CD4-positive, alpha-beta T cell treated with Interleukin-17A for 1 hour (primary cell): ENCODE data around the gene SPI1.

ENCODE experiments used
- DNase-seq: peaks from one replicate; pipeline ENCODE4 v3.0.0-alpha.2; 2020

Gene SPI1

DNA sequence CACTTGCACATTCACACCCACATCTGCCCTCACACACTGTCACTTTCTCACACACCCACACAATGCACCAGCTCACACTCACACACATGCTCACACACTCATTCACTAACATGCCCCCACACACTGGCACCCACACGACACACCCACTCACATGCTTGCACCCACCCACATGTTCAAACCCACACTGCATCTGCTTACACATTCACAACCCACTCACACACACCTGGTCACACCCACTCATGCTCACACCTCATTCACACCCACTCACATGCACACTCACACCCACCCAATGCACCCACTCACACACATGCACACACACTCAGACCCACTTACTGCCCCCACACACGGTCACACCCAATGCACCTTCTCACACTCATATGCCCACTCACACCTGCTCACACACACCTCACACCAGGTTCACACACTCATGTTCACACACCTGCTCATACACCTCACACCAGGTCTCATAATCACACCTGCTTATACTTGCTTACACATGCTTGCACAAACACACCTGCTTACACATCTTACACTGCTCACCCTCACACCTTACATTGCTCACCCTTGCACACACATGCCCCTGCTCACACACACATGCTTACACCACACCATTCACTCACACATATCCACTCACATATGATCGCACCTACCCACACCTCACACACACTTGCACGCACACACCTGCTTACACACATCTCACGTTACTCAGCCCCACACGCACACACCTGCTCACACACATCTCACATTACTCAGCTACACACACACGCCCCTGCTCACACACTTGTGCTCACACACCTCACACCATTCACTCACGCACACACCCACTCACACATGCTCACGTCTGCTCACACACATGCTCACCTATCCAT, 22.0 kb downstream of the SPI1 start:
- DNase-seq = no peak

DNA sequence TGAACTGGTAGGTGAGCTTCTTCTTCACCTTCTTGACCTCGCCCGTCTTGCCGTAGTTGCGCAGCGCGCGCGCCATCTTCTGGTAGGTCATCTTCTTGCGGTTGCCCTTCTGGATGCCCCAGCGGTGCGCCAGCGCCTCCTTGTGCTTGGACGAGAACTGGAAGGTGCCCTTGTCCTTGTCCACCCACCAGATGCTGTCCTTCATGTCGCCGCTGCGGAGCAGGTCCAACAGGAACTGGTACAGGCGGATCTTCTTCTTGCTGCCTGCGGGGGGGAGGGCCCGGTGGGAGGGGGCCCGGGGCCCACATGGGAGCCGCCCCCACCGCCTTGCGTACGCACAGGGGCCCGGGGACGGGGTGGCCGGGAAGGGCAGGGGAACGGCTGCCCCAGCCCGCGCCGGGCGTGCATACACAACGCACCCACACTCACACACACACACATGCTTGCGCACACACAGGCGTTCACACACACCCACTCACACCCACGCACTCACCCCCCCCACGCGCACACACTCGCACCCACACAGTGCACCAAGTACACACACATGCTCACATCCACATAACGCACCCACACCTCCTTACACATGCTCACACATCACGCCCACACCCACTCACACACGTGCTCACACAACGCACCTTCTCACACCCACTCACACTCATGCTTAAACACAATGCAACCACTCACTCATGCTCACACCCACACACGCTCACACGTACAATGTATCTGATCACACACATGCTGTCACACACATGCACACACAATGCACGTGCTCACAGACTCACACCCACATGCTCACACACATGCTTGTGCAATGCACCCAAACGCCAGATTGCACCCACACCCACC, 22.8 kb downstream of the SPI1 start:
- no peak for DNase-seq

DNA sequence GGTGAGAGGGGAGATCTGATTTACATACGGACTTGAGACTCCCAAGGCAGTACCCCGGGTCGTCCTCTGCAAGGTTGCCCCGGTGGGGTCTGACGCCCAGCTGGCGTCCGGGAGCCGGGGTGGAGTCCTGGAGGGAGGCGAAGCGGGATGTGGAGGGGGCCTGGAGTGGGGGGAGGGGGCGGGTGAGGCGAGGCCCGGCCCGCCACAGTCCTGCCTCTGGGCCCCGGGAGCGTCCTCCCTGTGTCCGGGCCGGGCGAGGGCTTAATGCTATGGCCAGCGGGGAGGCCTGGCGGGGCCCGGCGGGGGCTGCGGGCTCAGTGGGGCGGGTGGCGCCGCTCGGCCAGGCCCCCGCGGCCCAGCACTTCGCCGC, 23.4 kb downstream of the SPI1 start:
- no peak for DNase-seq

DNA sequence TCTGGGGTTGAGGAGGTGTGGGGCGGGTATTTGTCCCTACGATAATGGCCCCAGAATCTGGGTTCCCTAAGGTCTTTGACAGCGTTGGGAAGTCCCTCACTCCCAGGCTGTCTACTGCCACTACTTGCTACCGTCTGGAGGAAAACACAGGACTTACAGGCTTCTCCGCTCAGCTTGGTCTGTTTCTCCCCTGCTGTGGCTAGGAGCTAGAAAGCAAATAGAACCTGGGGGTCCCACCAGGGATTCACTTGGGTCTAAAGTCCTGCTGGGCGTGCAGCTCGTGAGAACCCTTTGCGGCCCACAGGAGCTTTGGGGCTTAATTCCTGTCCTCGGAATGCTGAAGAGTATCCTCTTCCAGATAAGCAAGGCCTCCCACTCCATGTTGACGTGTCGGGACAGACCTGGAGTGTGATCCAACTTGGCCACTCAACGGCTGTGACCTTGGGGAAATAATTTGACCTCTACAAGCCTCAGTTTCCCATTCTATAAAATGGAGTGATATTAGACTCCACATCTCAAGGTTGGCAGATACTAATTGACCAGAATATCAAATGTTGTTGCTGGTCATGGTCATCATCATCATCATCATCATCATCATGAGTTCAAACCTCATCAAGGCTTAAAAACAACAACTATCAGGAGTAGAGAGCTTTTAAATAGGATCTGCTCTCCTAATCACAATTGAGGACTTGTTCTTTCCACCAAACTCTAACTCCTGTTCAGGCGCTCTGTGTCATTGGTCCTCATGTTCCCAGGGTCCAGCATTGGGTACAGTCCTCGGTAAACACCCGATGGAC, 24.2 kb downstream of the SPI1 start:
- DNase-seq = no peak

DNA sequence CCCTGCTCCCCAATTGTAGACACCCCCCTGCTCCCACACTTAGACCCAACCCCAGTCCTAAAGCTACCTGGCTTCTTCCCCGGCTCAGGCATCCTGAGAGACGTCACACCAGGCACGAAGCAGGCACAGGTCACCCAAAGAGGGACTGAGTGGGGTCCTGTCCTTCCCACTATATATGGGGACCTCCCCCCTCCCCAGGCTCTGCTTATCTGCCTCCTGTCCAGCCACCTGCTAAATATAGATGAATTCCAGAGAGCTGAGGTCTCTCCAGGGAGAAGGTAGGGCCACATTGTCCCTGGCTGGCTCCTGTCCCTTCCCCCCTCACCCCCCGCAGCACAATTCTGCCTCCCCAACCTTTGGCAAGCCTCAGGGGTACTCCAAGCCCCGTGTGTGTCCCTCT, 25.8 kb downstream of the SPI1 start, which contains the start of gene MYBPC3:
Gene MYBPC3 (minus strand): TSS at position 147 of the 400 bp plus-strand sequence. CDS start 55 bp downstream, at position 92.
- DNase-seq = no peak

DNA sequence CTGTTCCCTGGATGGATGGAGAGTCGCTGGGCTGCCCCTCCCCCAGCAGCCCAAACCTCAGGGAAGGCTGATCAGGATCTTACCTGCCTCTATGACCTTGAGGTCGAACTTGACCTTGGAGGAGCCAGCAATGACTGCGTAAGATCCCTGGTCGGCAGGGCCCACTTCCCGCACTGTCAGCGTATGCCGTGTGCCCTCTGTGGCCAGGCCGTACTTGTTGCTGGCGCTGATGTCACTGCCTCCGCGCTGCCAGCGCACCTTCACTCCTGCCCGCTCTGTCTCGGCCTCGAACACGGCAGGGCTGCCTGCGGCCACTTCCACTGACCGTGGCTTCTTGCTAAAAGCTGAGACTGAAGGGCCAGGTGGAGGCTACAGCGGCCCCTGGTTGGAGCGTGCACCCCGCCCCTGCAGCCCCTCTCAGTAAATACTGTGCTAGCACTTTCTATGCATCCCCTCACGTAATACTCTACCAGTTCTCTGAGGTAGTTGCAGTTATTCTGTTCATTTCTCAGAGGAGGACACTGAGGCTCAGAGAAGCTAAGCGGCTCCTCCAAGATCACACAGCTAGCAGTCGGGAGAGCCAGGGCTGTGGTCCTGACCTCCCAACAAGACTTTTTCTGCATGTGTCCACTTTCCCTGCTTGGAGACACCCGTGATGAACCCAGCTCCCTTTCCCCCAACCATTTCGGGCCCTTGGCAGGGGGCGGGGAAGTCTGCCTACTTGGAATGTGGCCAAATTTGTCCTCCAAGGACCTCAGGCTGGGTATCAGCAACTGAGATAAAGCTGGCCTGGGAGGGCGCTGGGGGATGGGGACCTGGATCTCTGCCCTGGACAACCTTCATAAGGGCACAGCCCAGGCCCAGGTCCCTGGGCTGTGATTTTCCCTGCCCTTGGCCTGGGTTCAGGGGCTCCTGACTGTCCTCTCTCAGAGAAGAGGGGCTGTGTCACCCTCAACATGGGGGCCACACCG, 26.9 kb downstream of the SPI1 start:
- no peak for DNase-seq

DNA sequence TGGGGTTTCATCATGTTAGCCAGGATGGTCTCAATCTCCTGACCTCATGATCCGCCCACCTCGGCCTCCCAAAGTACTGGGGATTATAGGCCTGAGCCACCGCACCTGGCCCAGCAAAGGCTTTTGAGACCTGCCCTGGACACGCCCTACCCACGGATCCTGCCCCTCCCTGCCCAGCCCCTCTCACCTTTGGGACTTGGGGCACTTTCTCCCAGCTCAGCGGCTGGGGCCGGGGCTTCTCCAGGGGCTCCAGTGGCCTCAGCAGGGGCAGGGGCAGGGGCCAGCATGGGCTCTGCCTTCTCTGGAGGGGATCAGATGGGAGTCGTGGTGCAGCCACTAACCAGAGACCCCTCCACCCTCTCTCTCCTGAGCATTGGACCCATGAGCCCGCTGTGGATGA, 28.0 kb downstream of the SPI1 start:
- DNase-seq = no peak

DNA sequence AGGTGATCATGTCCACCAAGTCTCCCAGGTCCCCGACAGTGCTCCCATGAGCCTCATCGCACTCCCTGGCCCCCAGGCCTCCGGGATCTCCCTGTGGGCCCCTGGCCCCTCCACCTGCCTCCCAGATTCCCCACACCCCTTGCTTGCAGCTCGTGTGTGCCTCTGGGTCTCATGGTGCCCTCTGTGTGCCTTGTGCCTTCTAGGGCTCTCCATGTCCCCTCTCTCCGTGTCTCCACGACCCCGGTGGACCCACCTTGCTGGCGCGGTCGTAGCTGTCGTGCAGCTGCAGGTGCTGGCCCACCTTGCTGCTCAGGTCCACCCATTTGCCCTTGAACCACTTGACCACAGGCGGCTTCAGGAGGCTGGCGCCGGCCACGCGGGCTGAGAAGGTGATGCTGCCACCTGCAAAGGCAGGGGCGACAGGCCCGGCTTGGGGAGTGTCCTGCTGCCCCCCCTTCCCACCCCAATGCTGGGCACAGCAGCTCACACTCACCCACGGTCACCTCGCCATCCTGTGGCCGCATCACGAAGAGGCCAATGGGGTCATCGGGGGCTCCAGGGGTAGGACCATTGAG, 28.7 kb downstream of the SPI1 start:
- DNase-seq = no peak

DNA sequence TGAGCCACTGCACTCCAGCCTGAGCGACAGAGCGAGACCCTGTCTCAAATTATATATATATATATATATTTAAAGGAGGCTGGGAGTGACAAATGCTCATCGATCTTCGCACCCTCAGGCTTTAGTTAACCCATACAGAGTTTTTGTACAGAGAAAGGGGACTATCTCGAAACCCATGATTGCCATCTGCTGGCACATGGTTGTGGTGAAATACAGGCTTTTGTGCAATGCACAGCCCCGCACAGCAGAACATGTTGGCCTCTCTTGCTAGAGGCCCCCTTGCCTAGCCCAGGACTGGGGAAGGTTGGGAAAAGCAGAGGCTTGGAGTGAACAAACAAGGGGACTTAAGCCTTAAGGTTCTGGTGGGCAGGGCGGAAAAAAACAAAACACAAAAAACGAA, 29.5 kb downstream of the SPI1 start:
- DNase-seq = peak; percentile 11

DNA sequence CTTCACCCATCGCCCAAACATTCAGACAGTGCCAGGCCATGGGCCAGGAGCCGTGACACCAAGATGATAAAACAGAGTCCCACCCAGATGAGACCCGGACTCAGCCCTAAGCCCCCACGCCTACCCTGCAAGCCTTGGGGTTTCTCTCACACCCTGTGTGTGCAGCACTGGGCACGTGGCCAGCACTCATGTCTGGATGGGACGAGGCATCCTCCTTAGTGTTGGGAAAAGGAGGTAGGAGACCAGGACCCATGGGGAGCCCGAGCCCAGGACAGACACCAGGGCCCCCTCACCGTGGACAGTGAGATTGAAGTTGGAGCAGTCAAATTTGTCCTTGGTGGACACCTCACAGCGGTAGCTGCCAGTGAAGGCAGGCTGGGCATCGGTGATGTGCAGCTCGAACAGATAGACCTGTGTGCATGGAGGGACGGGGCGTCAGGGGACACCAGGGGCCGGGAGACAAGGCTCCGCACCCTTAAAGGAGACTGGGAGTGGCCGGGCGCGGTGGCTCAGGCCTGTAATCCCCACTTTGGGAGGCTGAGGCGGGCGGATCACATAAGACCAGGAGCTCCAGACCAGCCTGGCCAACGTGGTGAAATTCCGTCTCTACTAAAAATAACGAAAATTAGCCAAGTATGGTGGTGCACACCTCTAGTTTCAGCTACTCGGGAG, 30.1 kb downstream of the SPI1 start:
- DNase-seq = no peak

DNA sequence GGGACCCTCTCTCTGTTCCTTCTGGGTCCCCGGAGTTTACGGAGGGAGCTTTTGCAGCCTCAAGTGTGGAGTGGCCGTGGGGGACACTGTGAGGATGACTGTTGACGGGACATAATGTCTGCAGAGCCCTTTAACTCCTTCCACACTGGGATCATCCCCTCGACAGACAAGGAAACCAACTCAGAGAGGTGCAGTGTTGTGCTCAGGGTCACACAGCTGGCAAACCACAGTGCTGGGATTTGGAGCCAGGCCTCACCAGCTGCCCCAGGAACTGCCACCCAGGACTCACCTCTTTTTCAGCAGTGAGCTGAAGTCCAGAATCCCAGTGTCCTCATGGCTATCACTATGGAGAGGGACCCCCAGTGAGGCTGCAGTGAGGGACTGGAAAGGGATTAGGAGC, 31.2 kb downstream of the SPI1 start:
- DNase-seq = no peak

DNA sequence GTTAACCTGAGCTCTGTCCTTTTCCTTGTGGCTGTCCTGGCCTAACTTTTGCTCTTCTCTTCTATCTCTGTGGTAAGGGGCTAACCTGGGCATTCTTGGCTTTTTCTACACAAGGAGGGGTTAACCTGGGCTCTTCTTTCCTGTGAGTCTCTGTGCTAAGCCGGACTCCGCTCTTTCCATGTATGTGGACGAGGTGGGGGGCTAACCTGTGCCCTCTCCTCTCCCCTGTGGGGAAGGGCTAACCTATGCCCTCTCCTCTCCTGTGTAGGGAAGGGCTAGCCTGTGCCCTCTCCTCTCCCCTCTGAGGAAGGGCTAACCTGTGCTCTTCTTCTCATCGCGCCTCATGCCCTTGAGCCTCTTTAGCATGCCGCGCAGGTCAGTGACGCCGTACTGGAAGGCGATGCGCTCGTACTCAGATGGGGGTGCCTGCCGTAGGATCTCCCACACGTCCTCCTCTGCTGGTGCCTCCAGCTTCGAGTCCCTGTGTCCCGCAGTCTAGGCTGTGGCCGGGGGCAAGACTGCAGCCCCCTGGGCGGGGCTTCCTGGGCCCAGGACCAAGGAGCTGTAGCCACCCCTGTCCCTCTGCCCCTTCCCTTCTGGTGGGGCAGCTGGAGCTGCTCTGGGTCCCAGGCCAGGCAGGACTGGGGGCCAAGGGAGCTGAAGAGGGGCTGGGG, 32.3 kb downstream of the SPI1 start:
- DNase-seq = no peak

DNA sequence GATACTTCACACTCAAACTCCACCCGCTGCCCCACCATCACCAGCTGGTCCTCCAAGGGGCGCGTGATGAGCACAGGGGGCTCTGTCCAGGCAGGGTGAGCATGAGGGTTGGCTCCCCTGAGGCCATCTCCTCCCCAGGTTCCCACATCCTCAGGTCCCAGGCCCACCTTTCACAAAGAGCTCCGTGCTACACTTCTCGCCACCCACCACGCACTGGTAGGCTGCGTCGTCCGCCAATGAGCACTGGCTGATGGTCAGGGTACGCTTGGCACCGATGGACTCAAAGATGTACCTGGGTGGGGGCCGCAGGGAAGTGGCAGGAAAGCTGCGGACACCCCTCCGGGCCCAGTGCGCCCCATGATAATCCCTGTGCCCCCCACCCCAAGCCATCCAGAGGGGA, 35.5 kb downstream of the SPI1 start:
- no peak for DNase-seq

DNA sequence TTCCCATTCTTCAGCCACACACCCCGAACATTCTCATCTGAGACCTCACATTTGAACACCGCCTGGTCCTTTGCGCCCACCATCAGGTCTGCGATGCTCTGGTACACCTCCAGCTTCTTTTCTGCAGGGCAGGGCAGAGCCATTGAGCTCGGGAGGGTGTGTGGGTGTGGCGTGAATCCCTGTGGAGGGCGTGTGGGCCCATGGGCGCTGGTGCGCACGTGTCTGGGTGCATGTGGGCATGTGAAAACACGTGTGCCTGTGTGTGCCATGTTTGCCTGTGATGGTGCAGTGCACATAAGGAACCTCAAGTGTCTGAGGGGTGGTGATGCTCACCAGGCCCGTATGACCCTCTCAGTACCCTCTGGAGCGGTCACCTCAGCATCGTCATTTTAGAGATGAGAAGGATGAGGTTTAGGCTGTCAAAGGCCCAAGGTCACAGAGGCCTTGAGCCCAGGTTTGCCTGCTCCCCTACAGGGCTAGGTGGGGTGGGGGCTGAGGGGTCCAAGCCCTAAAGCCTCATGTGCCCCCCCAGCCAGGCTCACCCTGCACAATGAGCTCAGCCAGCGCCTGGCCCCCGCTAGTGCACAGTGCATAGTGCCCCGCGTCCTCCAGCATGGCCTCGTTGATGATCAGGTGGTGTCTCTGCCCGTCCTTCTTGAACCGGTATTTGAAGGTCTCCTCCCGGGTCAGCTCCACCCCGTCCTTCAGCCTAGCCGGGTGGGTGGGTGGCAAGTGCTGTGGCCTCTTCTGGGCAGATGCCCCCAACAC, 36.1 kb downstream of the SPI1 start:
- no peak for DNase-seq

DNA sequence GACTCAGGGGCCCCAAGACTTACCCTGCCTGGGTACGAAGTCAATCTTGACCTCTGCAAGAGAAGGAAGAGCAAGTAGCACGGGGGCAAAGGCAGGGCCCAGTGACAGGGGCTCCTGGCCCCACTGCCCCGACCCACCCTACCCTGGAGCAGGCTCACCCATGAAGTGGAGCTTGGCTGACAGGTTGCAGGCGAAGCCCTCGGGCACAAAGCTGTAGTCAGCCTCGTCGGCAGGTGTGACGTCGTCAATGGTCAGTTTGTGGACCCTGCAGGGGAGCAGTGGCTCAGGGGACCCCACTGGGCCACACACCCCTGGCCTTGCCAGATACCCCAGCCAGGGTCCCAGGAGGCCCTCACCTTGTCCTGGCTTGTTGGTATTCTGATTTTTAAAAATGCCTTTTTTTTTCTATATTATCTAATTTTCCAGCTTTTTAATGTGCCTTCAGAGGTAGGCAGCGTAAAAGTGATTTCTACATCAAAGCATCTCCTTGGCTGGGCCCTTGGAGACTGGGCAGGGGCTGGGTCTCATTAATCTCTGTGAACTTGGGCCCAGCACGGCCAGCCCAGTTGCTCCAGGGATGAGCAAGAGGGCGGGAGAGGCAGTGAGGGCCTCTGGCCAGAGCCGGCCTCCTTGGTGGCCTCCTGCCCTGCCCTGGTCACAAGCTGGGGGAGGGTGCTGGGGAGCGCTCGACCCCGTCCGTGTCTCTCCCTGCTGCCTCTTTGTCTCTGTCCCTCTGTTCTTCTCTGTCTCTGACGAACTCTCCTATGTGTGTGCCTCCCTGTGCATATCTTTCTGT, 37.2 kb downstream of the SPI1 start:
- no peak for DNase-seq

DNA sequence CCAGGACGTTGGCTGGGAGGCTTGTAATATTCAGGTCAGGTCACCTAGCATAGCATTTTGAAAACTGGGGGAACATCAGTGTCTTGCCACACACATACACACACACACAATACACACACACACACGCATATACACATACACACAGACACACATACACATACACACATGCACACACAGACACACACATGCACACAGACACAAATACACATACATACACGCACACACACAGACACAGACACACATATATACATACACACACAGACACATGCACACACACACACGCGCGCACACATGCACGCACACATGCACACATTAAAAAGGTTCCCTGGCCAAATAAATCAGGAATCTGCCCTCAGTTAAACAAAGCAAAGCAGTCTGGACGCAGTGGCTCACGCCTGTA, 38.3 kb downstream of the SPI1 start:
- DNase-seq = no peak

DNA sequence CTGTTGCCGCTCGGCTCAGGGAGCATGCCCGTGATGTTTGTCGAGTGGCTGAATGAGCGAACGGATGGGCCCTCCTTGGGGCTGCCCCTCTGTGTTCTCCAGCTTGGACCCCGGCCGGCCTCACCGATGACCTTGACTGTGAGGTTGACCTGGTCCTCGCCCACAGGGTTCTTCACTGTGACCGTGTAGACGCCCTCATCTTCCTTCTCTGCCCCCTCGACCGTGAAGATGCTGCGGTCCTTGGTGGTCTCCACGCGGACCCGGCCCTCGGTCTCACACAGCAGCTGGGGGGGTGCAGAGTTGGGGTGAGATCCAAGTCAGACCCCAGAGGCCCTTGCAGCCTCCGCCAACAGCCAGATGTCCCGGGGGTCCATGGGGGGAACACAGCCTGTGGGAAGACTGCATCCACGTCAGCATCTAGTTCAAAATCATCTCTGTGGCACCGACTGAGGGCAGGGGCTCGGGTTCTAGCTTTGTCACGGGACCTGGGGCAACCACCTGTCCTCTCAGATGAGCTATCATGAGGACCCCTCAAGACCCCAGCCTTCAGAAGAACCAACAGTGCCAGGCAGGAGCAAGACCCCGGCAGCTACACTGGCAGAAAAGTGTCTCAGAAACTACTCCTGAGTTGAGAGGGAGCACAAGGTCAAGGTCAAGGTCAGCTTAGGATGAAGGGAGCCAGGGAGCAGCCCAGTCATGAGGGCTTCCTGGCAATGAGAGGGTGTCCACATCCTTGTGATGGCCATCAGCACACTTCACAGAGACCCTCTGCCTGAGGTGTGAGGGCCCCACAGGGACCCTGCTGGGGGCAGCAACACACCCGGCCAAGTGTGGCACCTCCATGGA, 39.7 kb downstream of the SPI1 start:
- no peak for DNase-seq
